Posterior vena cava (tissue), 2 donors: ENCODE measurements around the gene PKD1L1. TPM values are rescaled to one million over a fixed set of nuclear protein-coding genes. Genes with fewer than 3 reads are reported as not detected.
"Not testable (repeated sequence)": the region's sequence is repeated elsewhere in the genome, so short reads cannot be mapped to it uniquely, and the experiment has no call there.

Experiments
- DNase-seq: peaks from one replicate; pipeline ENCODE4 v3.0.0-alpha.2; 2020; ENCODE audit warnings: low spot score
- intact Hi-C, 2 donors: fragments of 100-400 bp; cut with DNase I; formaldehyde crosslinking; loops; one replicate each; pipeline versions ENCODE4 v1.14.1 to v1.14.2; 2022 to 2023
- total RNA-seq, 2 donors: library from RNA; stranded (reverse); fragmentation: NEBNext Ultra II Directional; extraction: Animal tissue kit (Norgen Biotek cat#: 25700); gene quantifications; one replicate each; pipeline ENCODE4 v1.2.1, GENCODE V29; 2021
- donor health status: DM: yes; HTN: yes; CAD: no.
- donor health status: DM: yes; HTN: yes; CAD: no.

The PKD1L1 gene
- total RNA-seq, 2 donors from 2014 or later, result 0.88 to 0.90 TPM

DNA sequence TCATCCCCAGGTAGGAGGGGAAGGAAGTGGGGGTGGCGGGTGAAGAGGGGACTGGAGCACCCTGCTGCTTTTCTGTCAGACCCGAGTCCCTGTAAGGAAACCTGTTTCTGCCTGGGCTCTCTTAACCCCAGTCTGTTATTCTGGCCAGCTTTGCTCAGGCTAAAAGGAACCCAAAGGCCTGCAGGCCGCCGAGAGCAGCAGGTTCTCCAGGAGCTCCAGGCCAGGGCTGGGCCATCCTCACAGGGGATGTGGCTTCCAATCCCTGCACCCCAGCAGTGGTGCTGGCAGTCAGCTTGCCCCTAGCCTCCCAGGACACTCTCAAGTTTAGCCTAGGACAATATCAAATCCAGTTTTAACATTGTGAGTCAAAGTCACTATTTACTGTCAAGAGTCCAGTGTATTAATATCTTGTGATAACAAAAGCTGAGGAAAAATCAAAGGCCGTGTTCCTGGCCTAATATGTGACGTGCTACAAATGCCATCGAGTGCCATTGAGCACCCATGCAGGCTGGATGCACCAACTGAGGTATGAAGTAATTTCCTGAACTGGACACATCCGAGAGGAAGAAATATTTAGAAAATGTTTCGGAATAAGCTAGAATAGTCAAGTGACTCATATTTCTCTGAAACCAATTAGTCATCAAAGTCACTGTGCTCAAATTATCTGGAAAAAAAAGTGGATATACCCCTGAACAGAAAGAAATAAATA lies 7.0 kb downstream of the PKD1L1 start:
- intact Hi-C loops, result loop anchor here in 1 of 2 donors (10.0 kb wide), 1 partner anchor 164 kb away; no protein-coding TSS in a partner anchor
- DNase-seq, result peak; percentile 92

DNA sequence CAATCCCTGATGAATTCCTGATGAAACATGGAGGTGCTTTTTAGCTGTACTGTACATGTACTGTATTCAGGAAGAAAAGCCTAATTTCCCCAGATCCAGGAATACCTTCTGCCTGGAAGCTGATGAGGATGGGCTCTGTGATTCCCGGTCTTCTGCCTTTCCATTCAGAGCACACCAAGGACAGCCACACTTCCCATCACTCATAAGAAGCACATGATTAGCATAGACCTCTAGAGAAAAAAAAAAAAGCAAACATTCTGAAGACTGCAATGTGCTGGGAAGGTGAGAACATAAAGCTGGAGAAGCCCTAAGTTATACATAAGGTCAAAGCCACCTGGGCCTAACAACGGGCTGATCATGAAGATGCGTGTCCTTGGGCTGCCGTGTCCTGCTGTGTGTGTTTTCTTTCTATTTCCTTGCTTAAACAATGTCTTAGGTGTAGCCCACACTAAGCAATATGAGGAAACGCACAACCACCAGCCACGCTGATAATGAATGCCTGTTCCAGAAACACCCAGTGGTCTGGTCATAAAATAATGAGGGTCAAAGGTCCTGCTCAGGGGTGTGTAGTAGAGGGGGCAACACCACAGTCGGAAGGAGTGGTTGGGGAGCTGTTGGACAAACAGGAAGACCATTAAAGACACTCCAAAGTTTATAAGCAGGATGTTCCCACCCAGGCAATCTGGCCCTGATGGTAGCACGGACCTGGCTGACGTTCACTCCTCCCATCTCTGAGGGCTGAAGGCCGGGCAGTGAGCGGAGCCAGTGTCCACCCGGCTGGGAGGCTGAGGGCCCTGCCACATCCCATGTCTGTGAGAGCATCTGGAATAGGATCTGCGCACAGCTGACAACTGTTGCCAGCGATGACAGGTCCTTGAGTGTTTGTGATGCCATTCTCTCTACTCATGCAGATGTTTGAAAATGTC lies 7.9 kb downstream of the PKD1L1 start:
- intact Hi-C loops, result loop anchor here in 1 of 2 donors (10.0 kb wide), 1 partner anchor 164 kb away; no protein-coding TSS in a partner anchor
- DNase-seq, result no peak

DNA sequence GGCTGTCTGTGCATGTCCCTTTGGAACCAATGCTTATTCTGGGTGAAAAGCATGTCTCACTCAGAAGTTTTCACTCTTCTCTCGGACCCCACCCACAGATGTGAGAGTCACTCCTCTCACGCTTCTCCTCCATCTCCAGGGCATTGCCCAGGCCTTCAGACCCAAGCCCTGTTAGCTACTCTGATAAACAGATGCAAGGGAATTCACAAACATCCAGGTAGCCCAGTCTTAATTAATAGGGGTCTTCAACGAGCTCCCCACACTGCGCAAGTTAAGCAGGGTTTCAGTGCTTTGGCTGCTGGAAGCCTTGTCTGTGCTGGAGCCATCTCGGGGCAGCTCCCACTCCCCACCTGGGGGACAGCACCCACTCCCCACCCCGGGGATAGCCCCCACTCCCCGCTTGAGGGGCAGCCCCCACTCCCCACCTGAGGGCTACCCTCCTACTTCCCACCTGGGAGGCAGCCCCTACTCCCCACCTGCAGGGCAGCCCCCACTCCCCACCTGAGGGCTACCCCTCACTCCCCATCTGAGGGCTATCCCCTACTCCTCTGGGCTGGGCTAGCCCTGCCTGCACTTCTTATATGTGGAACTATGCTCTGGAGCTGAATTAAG lies 8.7 kb downstream of the PKD1L1 start:
- intact Hi-C loops, result loop anchor here in 1 of 2 donors (10.0 kb wide), 1 partner anchor 165 kb away; no protein-coding TSS in a partner anchor
- DNase-seq, result no peak

DNA sequence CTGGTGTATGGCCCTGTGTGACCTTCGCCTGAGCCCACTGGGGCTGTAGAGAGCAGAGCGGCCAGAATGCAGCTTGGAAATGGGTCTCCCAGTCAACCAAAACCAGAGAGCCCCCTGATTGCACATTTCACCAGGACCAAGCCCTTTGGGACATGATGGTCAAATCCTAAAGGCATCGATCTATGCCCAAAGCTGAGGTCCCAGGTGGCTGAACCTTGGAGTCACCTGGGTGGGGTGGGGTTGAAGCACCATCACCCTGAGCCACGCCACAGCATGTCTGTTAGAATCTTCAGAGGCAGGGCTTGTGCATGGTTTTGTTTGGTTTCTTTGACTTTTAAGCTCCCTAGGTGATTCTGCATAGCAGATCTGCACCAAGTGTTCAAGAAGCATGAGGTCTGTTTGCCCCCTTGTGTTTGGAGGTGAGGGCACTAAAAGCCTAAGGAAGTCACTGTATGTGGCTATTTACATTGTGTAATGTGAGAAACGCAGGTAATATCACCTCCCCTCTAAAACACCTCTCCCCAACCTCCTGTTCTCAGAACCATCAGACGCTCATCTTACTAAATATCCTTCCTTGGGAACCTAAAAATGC lies 9.6 kb downstream of the PKD1L1 start:
- intact Hi-C loops, result no loop called here
- DNase-seq, result no peak

DNA sequence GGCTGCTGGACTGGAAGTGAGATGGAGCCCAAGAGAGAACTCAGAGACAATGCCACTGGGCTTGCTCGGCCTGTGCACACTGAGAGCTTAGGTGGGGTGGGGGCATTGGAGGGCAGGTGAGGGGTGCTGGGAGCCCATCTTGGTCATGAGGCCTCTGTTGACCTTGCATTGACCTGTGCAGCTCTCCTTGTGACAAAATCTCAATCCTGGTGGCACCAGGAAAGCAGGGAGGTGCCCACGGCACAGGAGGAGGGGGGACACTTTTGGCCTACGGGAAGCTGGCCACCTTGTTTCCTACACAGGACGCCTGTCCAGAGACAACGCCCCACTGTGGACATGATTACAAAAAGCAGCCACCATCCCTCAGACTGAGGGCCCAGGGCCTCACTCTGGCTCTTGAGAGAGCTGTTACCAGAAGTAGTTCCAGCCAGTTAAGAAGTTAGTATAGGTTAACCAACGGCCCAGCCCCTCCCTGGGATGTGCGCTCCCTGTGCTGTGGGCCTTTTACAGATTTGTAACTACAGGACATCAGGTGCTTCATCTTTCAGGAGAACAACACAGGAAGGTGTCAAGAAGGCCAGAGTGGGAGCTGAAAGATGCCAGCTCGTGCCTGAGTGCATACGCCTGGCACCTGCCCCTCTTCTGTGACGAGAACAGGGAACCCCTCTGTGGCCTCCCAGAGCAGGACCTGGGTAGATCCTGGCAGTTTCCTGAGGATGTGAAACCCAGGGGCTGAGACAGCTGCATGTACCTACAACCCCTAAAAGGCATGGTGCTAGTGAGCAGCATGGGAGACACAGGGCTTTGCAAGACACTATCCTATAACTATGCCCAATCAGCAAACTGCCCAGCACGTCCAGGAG lies 10.3 kb downstream of the PKD1L1 start:
- no peak for DNase-seq
- intact Hi-C loops, result no loop called here

DNA sequence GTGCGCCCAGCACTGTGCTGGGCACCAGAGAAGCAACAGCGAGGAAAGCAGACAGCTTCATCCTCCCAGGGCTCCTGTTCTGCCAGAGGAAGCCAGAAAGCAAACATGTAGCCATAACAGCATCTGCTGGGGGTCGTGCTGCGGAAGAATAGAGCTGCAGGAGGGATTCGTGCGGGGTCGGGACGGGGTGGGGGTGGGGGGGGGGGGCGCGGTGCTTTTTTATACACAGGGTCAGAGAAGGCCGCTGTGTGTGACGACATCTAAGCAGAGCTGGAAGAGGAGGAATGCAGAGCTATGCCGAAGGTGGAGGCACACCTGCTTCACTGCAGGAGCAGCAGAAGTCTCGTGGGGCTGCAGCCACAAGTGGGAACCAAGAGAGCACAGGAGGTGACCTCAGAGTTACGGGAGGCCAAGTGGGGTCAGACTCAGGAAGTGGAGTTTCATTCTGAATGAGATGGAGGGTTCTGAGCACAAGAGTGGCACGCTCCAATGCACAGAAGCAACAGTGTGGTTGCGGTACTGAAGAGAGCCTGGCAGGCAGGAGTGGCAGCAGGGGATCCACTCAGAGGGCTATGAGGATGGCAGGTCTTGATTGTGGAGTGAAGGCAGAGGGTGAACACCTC lies 11.1 kb downstream of the PKD1L1 start:
- intact Hi-C loops, result no loop called here
- no peak for DNase-seq

DNA sequence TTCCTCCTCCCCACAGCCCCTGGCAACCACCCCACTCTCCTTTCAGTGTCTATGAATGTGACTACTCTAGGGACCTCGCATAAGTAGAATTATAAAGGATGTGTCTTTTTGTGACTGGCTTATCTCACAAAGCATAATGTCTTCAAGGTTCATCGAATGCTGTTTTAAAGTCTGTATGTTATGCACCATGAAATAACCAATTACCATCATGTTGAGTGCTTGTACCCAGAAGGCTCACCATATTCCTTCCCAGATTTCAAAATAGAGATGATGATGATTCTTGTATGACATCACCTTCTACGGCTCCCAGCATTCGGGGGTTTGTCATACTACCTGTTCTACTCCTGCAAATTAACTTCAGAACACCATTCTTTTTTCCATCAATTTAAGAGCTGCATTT lies 11.9 kb downstream of the PKD1L1 start:
- intact Hi-C loops, result no loop called here
- no peak for DNase-seq

DNA sequence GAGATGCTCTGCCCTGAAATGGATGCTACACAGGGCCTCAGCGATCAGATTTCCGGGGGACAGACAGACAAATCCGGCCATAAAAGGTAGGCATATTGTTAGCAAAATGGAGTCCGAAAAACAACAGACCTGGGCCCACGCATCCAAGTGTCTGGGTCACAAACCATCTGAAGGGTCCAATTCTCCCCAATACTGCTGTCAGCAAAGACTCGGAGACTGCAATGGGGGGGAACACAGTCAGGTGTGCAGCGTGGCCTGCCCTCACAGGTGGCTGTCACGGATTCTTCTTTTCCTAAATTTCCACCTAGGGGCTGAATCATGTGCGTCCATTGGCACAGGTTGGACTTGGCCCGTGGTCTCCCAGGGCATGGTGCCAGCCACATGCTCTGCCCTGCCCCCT lies 12.9 kb downstream of the PKD1L1 start:
- DNase-seq, result no peak
- intact Hi-C loops, result no loop called here

DNA sequence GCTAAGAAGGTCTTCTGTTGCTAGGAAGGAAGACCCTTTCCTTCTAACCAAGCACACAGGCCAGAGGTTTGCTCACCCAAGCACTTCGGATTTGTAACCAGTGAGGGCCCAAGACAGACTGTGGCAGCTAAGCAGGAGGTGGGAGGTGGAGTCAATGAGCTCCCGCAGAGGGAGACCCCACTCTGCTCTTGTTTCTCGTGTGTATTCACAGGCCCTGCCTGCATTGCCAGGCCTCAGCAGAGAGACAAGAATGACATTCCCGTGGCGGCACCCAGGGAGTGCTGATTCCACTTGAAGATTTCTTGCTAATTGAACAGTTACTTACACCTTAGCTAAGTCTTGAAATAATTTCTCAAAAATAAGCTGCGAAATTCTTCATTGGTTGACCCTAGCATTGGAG lies 13.4 kb downstream of the PKD1L1 start:
- no peak for DNase-seq
- intact Hi-C loops, result no loop called here

DNA sequence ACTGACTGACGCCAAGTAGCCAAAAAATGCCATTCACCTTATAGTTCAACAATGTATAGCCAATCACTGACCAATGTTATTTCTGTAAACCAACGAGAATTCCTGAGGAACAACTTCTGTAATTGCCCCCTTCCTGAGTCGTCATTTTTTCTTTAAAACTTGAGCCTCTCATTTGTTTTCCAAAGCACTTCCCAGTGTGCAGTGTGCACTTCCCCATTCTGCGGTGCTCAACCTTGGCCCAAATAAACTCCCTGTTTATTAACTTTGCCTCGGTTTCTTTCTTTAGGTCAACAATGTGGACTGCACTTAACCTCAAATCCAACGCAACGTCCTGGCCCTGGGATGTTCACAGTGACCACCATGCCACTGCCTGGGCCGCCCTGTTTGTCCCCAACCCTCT lies 15.1 kb downstream of the PKD1L1 start:
- intact Hi-C loops, result no loop called here

DNA sequence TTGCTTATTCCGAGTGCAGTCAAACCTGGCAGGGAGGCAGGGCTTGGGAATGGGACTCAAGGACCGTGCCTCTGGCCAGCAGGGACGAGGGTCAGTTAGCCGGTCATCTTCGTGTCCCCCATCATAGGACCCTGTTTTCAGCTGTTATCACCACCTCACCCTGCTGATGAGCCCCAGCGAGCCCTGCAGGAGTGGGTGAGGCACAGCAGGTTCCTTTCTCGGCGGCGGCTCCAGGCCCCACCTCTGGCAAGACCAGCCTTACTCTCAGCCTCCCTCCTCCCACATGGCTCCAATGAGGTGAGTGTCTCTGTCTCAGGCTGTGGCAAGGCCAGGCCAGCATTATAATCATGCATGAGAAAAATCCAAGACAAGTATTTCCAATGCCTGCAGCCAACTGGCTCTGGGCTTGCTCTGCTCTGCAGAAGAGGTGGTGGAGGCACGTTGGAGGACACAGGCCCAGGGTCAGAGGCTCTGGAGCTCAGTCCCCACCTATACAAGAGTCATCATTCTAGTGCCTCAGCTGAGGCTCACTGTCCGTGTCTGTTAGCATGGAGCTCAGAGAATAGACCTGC lies 15.7 kb downstream of the PKD1L1 start:
- intact Hi-C loops, result no loop called here
- DNase-seq, result no peak

More for the DNA sequence above, 15.1 kb downstream of the PKD1L1 start:
- DNase-seq, result no peak

DNA sequence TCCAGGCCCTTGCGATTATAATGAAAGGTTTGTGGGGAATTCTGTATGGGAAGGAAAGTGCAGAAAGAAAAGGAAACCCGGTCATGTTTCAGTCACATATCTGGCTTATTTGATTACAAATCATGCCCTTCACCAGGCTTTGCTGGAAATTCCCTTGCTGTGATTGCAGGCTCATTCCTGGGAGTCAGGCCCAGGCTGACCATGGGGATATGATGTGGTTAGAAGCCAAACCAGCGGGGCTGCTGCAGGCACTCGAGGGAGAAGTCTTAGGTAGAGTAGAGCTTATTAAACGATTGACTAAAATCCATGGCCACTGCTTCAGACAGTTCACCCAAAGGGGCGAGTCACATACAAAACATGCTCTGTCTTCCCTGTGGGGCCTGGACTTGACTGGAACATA lies 16.2 kb downstream of the PKD1L1 start:
- DNase-seq, result no peak
- intact Hi-C loops, result no loop called here

DNA sequence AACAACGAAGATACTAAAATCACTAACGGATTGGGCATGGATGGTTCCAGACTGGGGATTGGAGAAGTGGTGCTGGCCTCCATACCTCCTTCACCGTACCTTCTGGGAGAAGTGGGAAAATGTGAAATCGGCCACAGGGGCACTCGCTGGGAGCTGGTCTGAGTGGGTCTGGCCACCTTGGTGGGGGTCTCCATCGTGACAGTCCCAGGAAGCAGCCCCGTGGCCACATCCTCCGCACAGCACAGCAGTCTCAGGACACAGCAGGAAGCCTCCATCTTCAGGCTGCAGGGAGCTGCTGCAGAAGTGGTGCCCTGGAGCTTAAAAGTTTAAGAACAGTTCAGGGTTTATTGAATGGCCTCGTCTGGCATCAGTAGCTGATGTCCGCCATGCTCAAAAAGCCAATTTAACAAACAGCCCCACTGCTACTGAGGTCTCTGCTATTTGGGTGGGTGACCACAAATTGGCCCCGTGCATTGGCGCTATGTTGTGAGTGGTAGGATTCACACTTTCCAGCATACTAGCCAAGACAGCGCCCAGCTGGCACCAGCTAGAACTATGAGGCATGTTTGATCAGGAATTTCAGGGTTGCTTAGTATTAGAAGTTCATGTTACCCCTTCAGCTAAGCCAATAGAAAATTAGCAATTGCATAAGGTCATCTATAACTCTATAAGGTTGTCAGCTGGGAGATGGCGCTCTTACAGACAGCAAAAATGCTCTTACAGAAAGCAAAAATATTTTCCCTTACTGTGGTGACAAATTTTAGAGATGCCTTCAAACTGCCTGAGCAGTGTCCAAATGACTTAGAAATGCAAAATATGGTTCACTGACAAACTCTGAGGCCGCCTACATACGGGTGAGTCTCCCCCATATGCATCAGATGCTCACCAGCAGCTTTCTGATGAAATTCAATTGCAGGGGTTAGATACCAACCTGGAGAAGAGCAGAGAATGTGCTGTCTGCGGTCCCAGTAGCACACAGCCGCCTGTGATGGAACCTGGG lies 17.0 kb downstream of the PKD1L1 start:
- intact Hi-C loops, result no loop called here
- DNase-seq, result no peak

DNA sequence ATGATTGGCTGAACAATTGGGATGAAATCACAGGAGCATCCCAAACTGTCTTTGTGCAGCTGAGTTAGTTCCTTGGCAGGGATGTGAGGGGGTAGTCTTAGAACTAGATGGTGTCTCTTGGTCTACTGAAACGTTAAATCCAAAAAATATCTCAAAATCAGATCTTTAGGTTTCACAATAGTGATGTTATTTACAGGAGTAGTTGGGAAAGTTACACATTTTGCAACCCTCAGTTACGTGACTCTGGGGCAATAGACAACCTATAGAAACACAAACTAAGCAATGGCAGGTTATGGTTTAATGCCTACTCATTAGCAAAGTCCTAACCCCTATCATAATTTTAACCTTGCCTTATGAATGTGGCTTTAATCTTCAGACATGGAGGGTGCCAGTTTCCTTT lies 24.0 kb downstream of the PKD1L1 start:
- intact Hi-C loops, result no loop called here
- DNase-seq, result no peak

DNA sequence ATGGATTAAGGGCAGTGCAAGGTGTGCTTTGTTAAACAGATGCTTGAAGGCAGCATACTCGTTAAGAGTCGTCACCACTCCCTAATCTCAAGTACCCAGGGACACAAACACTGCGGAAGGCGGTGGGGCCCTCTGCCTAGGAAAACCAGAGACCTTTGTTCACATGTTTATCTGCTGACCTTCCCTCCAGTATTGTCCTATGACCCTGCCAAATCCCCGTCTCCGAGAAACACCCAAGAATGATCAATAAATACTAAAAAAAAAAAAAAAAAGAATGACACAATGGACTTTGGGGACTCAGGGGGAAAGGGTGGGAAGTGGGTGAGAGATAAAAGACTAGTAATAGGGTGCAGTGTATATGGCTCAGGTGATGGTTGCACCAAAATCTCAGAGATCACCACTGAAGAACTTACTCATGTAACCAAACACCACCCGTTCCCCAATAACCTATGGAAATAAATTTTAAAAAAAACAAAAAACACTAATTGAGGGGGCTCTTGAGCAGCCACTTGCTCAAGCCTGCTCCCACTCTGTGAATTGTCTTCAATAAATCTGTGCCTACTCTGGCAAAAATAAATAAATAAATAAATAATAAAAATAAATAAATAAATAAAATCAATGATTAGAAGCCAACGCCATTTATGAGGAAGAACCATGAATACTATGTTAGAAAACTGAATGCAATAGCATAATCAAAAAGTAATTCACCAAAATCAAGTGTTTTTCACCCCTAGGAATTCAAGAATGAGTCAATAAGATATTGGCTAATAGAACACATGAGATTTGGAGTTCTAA lies 25.0 kb downstream of the PKD1L1 start:
- intact Hi-C loops, DNase-seq: not testable (repeated sequence)

DNA sequence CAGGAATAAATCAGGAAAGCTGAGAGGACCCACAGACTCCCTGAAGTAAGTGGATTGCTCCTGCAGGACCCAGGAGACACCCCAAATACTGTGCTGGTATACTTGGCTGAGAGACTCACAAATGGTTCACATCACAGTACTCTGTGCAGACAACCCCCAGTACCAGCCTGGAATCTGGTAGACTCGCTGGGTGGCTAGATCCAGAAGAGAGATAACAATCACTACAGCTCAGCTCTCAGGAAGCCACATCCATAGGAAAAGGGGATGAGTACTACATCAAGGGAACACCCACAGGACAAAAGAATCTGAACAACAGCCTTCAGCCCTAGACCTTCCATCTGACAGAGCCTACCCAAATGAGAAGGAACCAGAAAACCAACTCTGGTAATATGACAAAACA lies 31.8 kb downstream of the PKD1L1 start:
- intact Hi-C loops, DNase-seq: not testable (repeated sequence)
